Activated CD4-positive, alpha-beta T cell treated with anti-CD3 and anti-CD28 coated beads, Interleukin-2, amount 10 ng/mL, durations not matched to agents 7 days and 5 days (primary cell): ENCODE measurements around the gene OLFM4. TPM values are rescaled to one million over a fixed set of nuclear protein-coding genes. Genes with fewer than 3 reads are reported as not detected.

Source experiments
- CTCF ChIA-PET: fragments of 350-600 bp; sonication (Branson Sonifier 250); formaldehyde crosslinking; loops from one replicate; lab custom pipeline; 2021; ENCODE audit warnings: antibody characterized with exemption; lab: Charles Lee
- POLR2A ChIA-PET: fragments of 350-600 bp; sonication (Branson Sonifier 250); formaldehyde crosslinking; loops from one replicate; lab custom pipeline; 2021; ENCODE audit warnings: antibody characterized with exemption; lab: Charles Lee
- DNase-seq: peaks from one replicate; pipeline ENCODE4 v3.0.0-alpha.2; 2020
- H3K27ac Mint-ChIP-seq: one replicate; pipeline ENCODE4 v1.8.0; 2021; ENCODE audit warnings: mild to moderate bottlenecking, moderate library complexity, mixed read lengths
- H3K27me3 Mint-ChIP-seq: one replicate; pipeline ENCODE4 v1.8.0; 2021; ENCODE audit warnings: mixed read lengths
- H3K36me3 Mint-ChIP-seq: one replicate; pipeline ENCODE4 v1.8.0; 2021; ENCODE audit warnings: low read depth, mixed read lengths
- H3K4me1 Mint-ChIP-seq: one replicate; pipeline ENCODE4 v1.8.0; 2021; ENCODE audit warnings: mixed read lengths
- H3K4me3 Mint-ChIP-seq: one replicate; pipeline ENCODE4 v1.8.0; 2021; ENCODE audit warnings: mild to moderate bottlenecking, moderate library complexity, mixed read lengths
- H3K9me3 Mint-ChIP-seq: one replicate; pipeline ENCODE4 v1.8.0; 2021; ENCODE audit warnings: mixed read lengths
- total RNA-seq, 2 experiments: library from RNA; stranded (reverse); gene quantifications; one replicate each; pipeline ENCODE4 v1.2.3, GENCODE V29; 2021

Gene OLFM4
- total RNA-seq, result not detected

GRCh38 chr13:53028637-53029203, at the start of gene OLFM4:
OLFM4 (plus strand) TSS chr13:53028813; CDS start chr13:53028837, 24 bp downstream.
- POLR2A ChIA-PET, result no interaction called here
- no peaks in the 10 kb centered on the region for H3K9me3 Mint-ChIP-seq
- H3K36me3 Mint-ChIP-seq, result no peaks in the 10 kb centered on the region
- CTCF ChIA-PET, result no interaction called here
- H3K4me1 Mint-ChIP-seq, result no peaks in the 10 kb centered on the region
- H3K27me3 Mint-ChIP-seq, result no peaks in the 10 kb centered on the region
- no peak for DNase-seq
- no peak within 1 kb of the TSS for H3K27ac Mint-ChIP-seq
- H3K4me3 Mint-ChIP-seq, result no peak within 1 kb of the TSS

- Mint-ChIP-seq H3K4me1 (no peaks in the 10 kb centered on the region), H3K9me3 (no peaks in the 10 kb centered on the region), H3K27me3 (no peaks in the 10 kb centered on the region), H3K36me3 (no peaks in the 10 kb centered on the region), H3K4me3 (no peak overlapping the region), H3K27ac (no peak overlapping the region)
- ChIA-PET CTCF (no interaction called here), POLR2A (no interaction called here)
- DNase-seq, result no peak
Measured at GRCh38 chr13:52978989-52979388, 49.6 kb upstream of the OLFM4 start.

- H3K4me3 Mint-ChIP-seq, result no peak overlapping the region
- H3K27me3 Mint-ChIP-seq, result no peaks in the 10 kb centered on the region
- CTCF ChIA-PET, result no interaction called here
Measured at GRCh38 chr13:52980695-52981094, 47.9 kb upstream of the OLFM4 start.

GRCh38 chr13:52983836-52984235, 44.8 kb upstream of the OLFM4 start:
- no peak for DNase-seq

More at GRCh38 chr13:52980695-52981094, 47.9 kb upstream of the OLFM4 start:
- POLR2A ChIA-PET, result no interaction called here
- no peak overlapping the region for H3K27ac Mint-ChIP-seq
- no peaks in the 10 kb centered on the region for H3K36me3 Mint-ChIP-seq
- no peaks in the 10 kb centered on the region for H3K9me3 Mint-ChIP-seq
- H3K4me1 Mint-ChIP-seq, result no peaks in the 10 kb centered on the region
- DNase-seq, result no peak

GRCh38 chr13:52984881-52985363, 43.7 kb upstream of the OLFM4 start:
- no peak for DNase-seq
- ChIA-PET POLR2A (no interaction called here), CTCF (no interaction called here)
- no peak overlapping the region for H3K27ac Mint-ChIP-seq
- H3K4me3 Mint-ChIP-seq, result no peak overlapping the region
- H3K4me1 Mint-ChIP-seq, result no peaks in the 10 kb centered on the region
- no peaks in the 10 kb centered on the region for H3K36me3 Mint-ChIP-seq
- no peaks in the 10 kb centered on the region for H3K9me3 Mint-ChIP-seq
- H3K27me3 Mint-ChIP-seq, result peaks cover 4% of the 10 kb centered on the region

More at GRCh38 chr13:52983836-52984235, 44.8 kb upstream of the OLFM4 start:
- Mint-ChIP-seq H3K9me3 (no peaks in the 10 kb centered on the region), H3K4me3 (no peak overlapping the region), H3K36me3 (no peaks in the 10 kb centered on the region), H3K4me1 (no peaks in the 10 kb centered on the region), H3K27me3 (peaks cover 1% of the 10 kb centered on the region), H3K27ac (no peak overlapping the region)
- ChIA-PET CTCF (interaction anchor here (0.7 to 1.4 kb wide), 2 partner anchors 16 to 292 kb away, joined by 3 to 4 read pairs; no protein-coding TSS in a partner anchor), POLR2A (no interaction called here)

GRCh38 chr13:52991344-52992020, 37.1 kb upstream of the OLFM4 start:
- DNase-seq, result no peak
- H3K4me1 Mint-ChIP-seq, result no peaks in the 10 kb centered on the region
- no peaks in the 10 kb centered on the region for H3K9me3 Mint-ChIP-seq
- H3K27ac Mint-ChIP-seq, result no peak overlapping the region
- ChIA-PET POLR2A (no interaction called here), CTCF (no interaction called here)
- peaks cover 4% of the 10 kb centered on the region for H3K27me3 Mint-ChIP-seq
- no peaks in the 10 kb centered on the region for H3K36me3 Mint-ChIP-seq
- H3K4me3 Mint-ChIP-seq, result no peak overlapping the region

- no peaks in the 10 kb centered on the region for H3K9me3 Mint-ChIP-seq
- H3K4me3 Mint-ChIP-seq, result no peak overlapping the region
- H3K4me1 Mint-ChIP-seq, result no peaks in the 10 kb centered on the region
- H3K36me3 Mint-ChIP-seq, result no peaks in the 10 kb centered on the region
- H3K27ac Mint-ChIP-seq, result no peak overlapping the region
- H3K27me3 Mint-ChIP-seq, result peaks cover 4% of the 10 kb centered on the region
- DNase-seq, result no peak
- POLR2A ChIA-PET, result no interaction called here
- CTCF ChIA-PET, result no interaction called here
Measured at GRCh38 chr13:52992110-52992509, 36.5 kb upstream of the OLFM4 start.

GRCh38 chr13:52994051-52994450, 34.6 kb upstream of the OLFM4 start:
- no peaks in the 10 kb centered on the region for H3K9me3 Mint-ChIP-seq
- H3K27me3 Mint-ChIP-seq, result peaks cover under 1% of the 10 kb centered on the region
- H3K4me1 Mint-ChIP-seq, result no peaks in the 10 kb centered on the region
- no peak overlapping the region for H3K27ac Mint-ChIP-seq
- ChIA-PET CTCF (no interaction called here), POLR2A (no interaction called here)
- H3K4me3 Mint-ChIP-seq, result no peak overlapping the region
- no peaks in the 10 kb centered on the region for H3K36me3 Mint-ChIP-seq
- no peak for DNase-seq

- Mint-ChIP-seq H3K9me3 (no peaks in the 10 kb centered on the region), H3K4me1 (no peaks in the 10 kb centered on the region), H3K27ac (no peak overlapping the region), H3K36me3 (no peaks in the 10 kb centered on the region), H3K27me3 (no peaks in the 10 kb centered on the region), H3K4me3 (no peak overlapping the region)
- CTCF ChIA-PET, result no interaction called here
- DNase-seq, result no peak
- POLR2A ChIA-PET, result no interaction called here
Measured at GRCh38 chr13:52994865-52995264, 33.7 kb upstream of the OLFM4 start.

- CTCF ChIA-PET, result no interaction called here
- H3K27ac Mint-ChIP-seq, result no peak overlapping the region
Measured at GRCh38 chr13:52995946-52996345, 32.7 kb upstream of the OLFM4 start.

GRCh38 chr13:52997951-52998876, 30.4 kb upstream of the OLFM4 start:
- Mint-ChIP-seq H3K4me3 (no peak overlapping the region), H3K4me1 (no peaks in the 10 kb centered on the region), H3K27me3 (peaks cover 2% of the 10 kb centered on the region), H3K9me3 (no peaks in the 10 kb centered on the region), H3K27ac (no peak overlapping the region), H3K36me3 (no peaks in the 10 kb centered on the region)
- CTCF ChIA-PET, result no interaction called here
- POLR2A ChIA-PET, result no interaction called here
- no peak for DNase-seq

More at GRCh38 chr13:52995946-52996345, 32.7 kb upstream of the OLFM4 start:
- Mint-ChIP-seq H3K27me3 (no peaks in the 10 kb centered on the region), H3K9me3 (no peaks in the 10 kb centered on the region), H3K36me3 (no peaks in the 10 kb centered on the region), H3K4me3 (no peak overlapping the region), H3K4me1 (no peaks in the 10 kb centered on the region)
- DNase-seq, result no peak
- POLR2A ChIA-PET, result no interaction called here

GRCh38 chr13:52999093-52999696, 29.4 kb upstream of the OLFM4 start:
- Mint-ChIP-seq H3K9me3 (no peaks in the 10 kb centered on the region), H3K4me1 (no peaks in the 10 kb centered on the region), H3K4me3 (no peak overlapping the region), H3K27me3 (peaks cover 2% of the 10 kb centered on the region), H3K27ac (no peak overlapping the region), H3K36me3 (no peaks in the 10 kb centered on the region)
- no peak for DNase-seq
- ChIA-PET POLR2A (no interaction called here), CTCF (no interaction called here)
